ENCODE data around the gene CKAP4. TPM values are rescaled to one million over a fixed set of nuclear protein-coding genes. Genes with fewer than 3 reads are reported as not detected.

Gene CKAP4
- total and polyA plus RNA-seq, 4 donors = 13.1 to 28.0 (median 25.2) TPM

- no peak for DNase-seq (ENCODE audit: low spot score)
- 91% methylated on average over 3 of the region's 3 CpGs for WGBS
- H3K4me1 ChIP-seq (ENCODE audit: control insufficient read depth in 4 of 4, insufficient read depth in 4 of 4, low read length in 3 of 4) = peaks cover 0 to 31% (median 22%) of the 10 kb centered on the region in 4 donors
- H3K4me3 ChIP-seq (ENCODE audit: low read depth in 1 of 3, low read length in 3 of 3) = no peak overlapping the region
- H3K27ac ChIP-seq (ENCODE audit: low read depth in 1 of 2, low read length in 2 of 2) = no peak overlapping the region
- no peak overlapping the region for H3K9ac ChIP-seq (ENCODE audit: low read depth in 1 of 2, low read length in 2 of 2)
- no peak for TF ChIP-seq YY1 (IDR thresholded peaks at IDR 0.05)
- no peak for TF ChIP-seq JUND (IDR thresholded peaks at IDR 0.05)
- TF ChIP-seq RAD21 (IDR thresholded peaks at IDR 0.05) = no peak
- no peak for TF ChIP-seq FOXA1 (IDR thresholded peaks at IDR 0.05)
- TF ChIP-seq FOXA2 (IDR thresholded peaks at IDR 0.05) = no peak
- no peak for TF ChIP-seq TAF1 (conservative IDR thresholded peaks at IDR 0.05)
- no peak for TF ChIP-seq RXRA (IDR thresholded peaks at IDR 0.05)
- no peak for TF ChIP-seq EGR1 (IDR thresholded peaks at IDR 0.05; ENCODE audit: low read depth in 2 of 2)
- no peak for TF ChIP-seq ATF3 (IDR thresholded peaks at IDR 0.05)
- TF ChIP-seq REST (IDR thresholded peaks at IDR 0.05) = no peak
- TF ChIP-seq HNF4G (IDR thresholded peaks at IDR 0.05) = no peak
- TF ChIP-seq HNF4A (conservative IDR thresholded peaks at IDR 0.05) = no peak
- H3K27me3 ChIP-seq (ENCODE audit: control insufficient read depth in 4 of 4, insufficient read depth in 4 of 4, low read length in 3 of 4) = no peaks in the 10 kb centered on the region
- H3K36me3 ChIP-seq (ENCODE audit: control insufficient read depth in 4 of 4, insufficient read depth in 3 of 4, low read depth in 1 of 4, low read length in 3 of 4) = no peaks in the 10 kb centered on the region
- no peaks in the 10 kb centered on the region for H3K9me3 ChIP-seq (ENCODE audit: control insufficient read depth in 4 of 4, low read length in 3 of 4)
These were observed 53.5 kb downstream of the CKAP4 start for GRCh38 chr12:106194351-106194750.

- TF ChIP-seq MAX (IDR thresholded peaks at IDR 0.05) (no peak), HNF4A (conservative IDR thresholded peaks at IDR 0.05) (peak in 1 of 2 donors; percentile 19), RAD21 (IDR thresholded peaks at IDR 0.05) (no peak), SP1 (IDR thresholded peaks at IDR 0.05) (peak; percentile 26), ATF3 (IDR thresholded peaks at IDR 0.05) (no peak), JUND (IDR thresholded peaks at IDR 0.05) (no peak), GABPA (IDR thresholded peaks at IDR 0.05 in 1 of 2, conservative IDR thresholded peaks at IDR 0.05 in 1 of 2) (no peak), NR2F2 (IDR thresholded peaks at IDR 0.05) (no peak)
- no peaks in the 10 kb centered on the region for H3K36me3 ChIP-seq (ENCODE audit: control insufficient read depth in 4 of 4, insufficient read depth in 3 of 4, low read depth in 1 of 4, low read length in 3 of 4)
- H3K4me3 ChIP-seq (ENCODE audit: low read depth in 1 of 3, low read length in 3 of 3) = no peak overlapping the region
- no peak overlapping the region for H3K27ac ChIP-seq (ENCODE audit: low read depth in 1 of 2, low read length in 2 of 2)
- no peak for DNase-seq (ENCODE audit: low spot score)
- no peak overlapping the region for H3K9ac ChIP-seq (ENCODE audit: low read depth in 1 of 2, low read length in 2 of 2)
- H3K9me3 ChIP-seq (ENCODE audit: control insufficient read depth in 4 of 4, low read length in 3 of 4) = no peaks in the 10 kb centered on the region
- H3K27me3 ChIP-seq (ENCODE audit: control insufficient read depth in 4 of 4, insufficient read depth in 4 of 4, low read length in 3 of 4) = no peaks in the 10 kb centered on the region
- 63% methylated on average over 10 of the region's 10 CpGs for WGBS
- peaks cover 0 to 31% (median 22%) of the 10 kb centered on the region in 4 donors for H3K4me1 ChIP-seq (ENCODE audit: control insufficient read depth in 4 of 4, insufficient read depth in 4 of 4, low read length in 3 of 4)
These were observed 54.2 kb downstream of the CKAP4 start for GRCh38 chr12:106193394-106194215.
